Karpas-422 (cell line): ENCODE measurements around the gene CHST11. TPM values are rescaled to one million over a fixed set of nuclear protein-coding genes. Genes with fewer than 3 reads are reported as not detected.

ENCODE experiments used
- DNase-seq: peaks from one replicate; pipeline ENCODE4 v3.0.0-alpha.2; 2015
- H2AFZ ChIP-seq: fragments of 200-600 bp; sonication (generic); 2 replicates; pipeline ENCODE4 v1.6.1; 2014; ENCODE audit warnings: antibody characterized with exemption, low read length, mixed read lengths
- H3K27ac ChIP-seq: fragments of 200-600 bp; sonication (generic); 2 replicates; pipeline ENCODE4 v1.5.1; 2014; ENCODE audit warnings: mild to moderate bottlenecking, low read length, moderate library complexity
- H3K27me3 ChIP-seq: fragments of 200-600 bp; sonication (generic); 2 replicates; pipeline ENCODE4 v1.6.1; 2014; ENCODE audit warnings: low read length, mixed read lengths
- H3K36me3 ChIP-seq: fragments of 200-600 bp; sonication (generic); 2 replicates; pipeline ENCODE4 v1.6.1; 2014; ENCODE audit warnings: low read length, mixed read lengths; ENCODE audit not compliant: insufficient read depth
- H3K4me1 ChIP-seq: fragments of 200-600 bp; sonication (generic); 2 replicates; pipeline ENCODE4 v1.6.1; 2014; ENCODE audit warnings: mild to moderate bottlenecking, low read length, mixed read lengths
- H3K4me2 ChIP-seq: fragments of 200-600 bp; sonication (generic); 2 replicates; pipeline ENCODE4 v1.6.1; 2014; ENCODE audit warnings: low read length, low read depth, mild to moderate bottlenecking; ENCODE audit not compliant: poor library complexity, severe bottlenecking
- H3K4me3 ChIP-seq: fragments of 200-600 bp; sonication (generic); 2 replicates; pipeline ENCODE4 v1.5.1; 2014; ENCODE audit warnings: mild to moderate bottlenecking, antibody characterized with exemption, low read length, mixed read lengths
- H3K79me2 ChIP-seq: fragments of 200-600 bp; sonication (generic); 2 replicates; pipeline ENCODE4 v1.6.1; 2014; ENCODE audit warnings: mild to moderate bottlenecking, low read length, mixed read lengths
- H3K9ac ChIP-seq: fragments of 200-600 bp; sonication (generic); 2 replicates; pipeline ENCODE4 v1.6.0; 2014; ENCODE audit warnings: low read length
- H3K9me2 ChIP-seq: fragments of 200-600 bp; sonication (generic), shearing (Covaris generic); replicated peaks from 2 replicates; pipeline ENCODE4 v1.6.0; 2014; ENCODE audit warnings: mild to moderate bottlenecking, low read length, moderate library complexity; ENCODE audit not compliant: insufficient read depth
- H3K9me3 ChIP-seq: fragments of 300-700, 200-600 bp; sonication (generic); 2 replicates; pipeline ENCODE4 v1.6.1; 2014; ENCODE audit warnings: low read length, mixed read lengths
- H4K20me1 ChIP-seq: fragments of 200-600 bp; sonication (generic); 2 replicates; pipeline ENCODE4 v1.6.1; 2014; ENCODE audit warnings: mild to moderate bottlenecking, antibody characterized with exemption, low read length, low read depth; ENCODE audit not compliant: insufficient read depth
- total RNA-seq: library from RNA; depleted of rRNA; stranded (reverse); fragments of >200 nt; shearing (Covaris generic); gene quantifications from 2 replicates; pipeline ENCODE4 v1.2.3, GENCODE V29; 2014; ENCODE audit warnings: low replicate concordance

The CHST11 gene
- total RNA-seq, 1 experiment from 2014 or later, result not detected

DNA sequence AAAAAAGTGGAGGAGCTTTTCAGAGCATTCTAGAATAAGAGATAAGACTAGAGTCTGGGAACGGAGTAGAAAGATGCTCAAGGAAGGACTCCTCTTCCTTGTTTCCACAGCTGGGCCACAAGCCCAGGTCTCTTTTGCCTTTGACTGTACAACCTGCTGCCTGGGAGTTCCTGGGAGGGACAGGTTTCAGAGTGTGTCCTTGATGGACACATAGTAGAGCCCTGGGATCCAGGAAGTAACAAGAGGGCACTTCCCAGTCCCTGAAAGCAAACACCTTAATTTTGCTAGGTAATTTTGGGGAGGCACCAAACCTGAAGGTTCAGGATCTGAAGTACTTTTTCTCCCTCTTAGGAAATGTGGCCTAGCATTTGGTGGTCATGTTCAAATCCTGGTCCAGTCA lies 44.4 kb downstream of the CHST11 start:
- no peaks in the 10 kb centered on the region for H3K36me3 ChIP-seq
- H3K4me2 ChIP-seq, result no peak overlapping the region
- H3K27ac ChIP-seq, result no peak overlapping the region
- no peak overlapping the region for H3K9ac ChIP-seq
- H3K27me3 ChIP-seq, result no peaks in the 10 kb centered on the region
- DNase-seq, result no peak
- no peaks in the 10 kb centered on the region for H3K79me2 ChIP-seq
- H3K4me1 ChIP-seq, result peaks cover 13% of the 10 kb centered on the region
- H4K20me1 ChIP-seq, result no peaks in the 10 kb centered on the region
- no peak overlapping the region for H3K4me3 ChIP-seq
- H3K9me3 ChIP-seq, result no peaks in the 10 kb centered on the region
- H2AFZ ChIP-seq, result no peak overlapping the region
- H3K9me2 ChIP-seq, result no peaks in the 10 kb centered on the region

GRCh38 chr12:104501660-104502059 lies 44.9 kb downstream of the CHST11 start:
- H3K4me1 ChIP-seq, result peaks cover 13% of the 10 kb centered on the region
- H3K4me2 ChIP-seq, result no peak overlapping the region
- H3K9me3 ChIP-seq, result no peaks in the 10 kb centered on the region
- H3K36me3 ChIP-seq, result no peaks in the 10 kb centered on the region
- no peak overlapping the region for H3K9ac ChIP-seq
- no peak for DNase-seq
- H2AFZ ChIP-seq, result no peak overlapping the region
- H4K20me1 ChIP-seq, result no peaks in the 10 kb centered on the region
- H3K9me2 ChIP-seq, result no peaks in the 10 kb centered on the region
- no peak overlapping the region for H3K4me3 ChIP-seq
- no peak overlapping the region for H3K27ac ChIP-seq
- no peaks in the 10 kb centered on the region for H3K79me2 ChIP-seq
- no peaks in the 10 kb centered on the region for H3K27me3 ChIP-seq

GRCh38 chr12:104502217-104502616 lies 45.5 kb downstream of the CHST11 start:
- Histone ChIP-seq H3K79me2 (no peaks in the 10 kb centered on the region), H3K4me1 (peaks cover 13% of the 10 kb centered on the region)

DNA sequence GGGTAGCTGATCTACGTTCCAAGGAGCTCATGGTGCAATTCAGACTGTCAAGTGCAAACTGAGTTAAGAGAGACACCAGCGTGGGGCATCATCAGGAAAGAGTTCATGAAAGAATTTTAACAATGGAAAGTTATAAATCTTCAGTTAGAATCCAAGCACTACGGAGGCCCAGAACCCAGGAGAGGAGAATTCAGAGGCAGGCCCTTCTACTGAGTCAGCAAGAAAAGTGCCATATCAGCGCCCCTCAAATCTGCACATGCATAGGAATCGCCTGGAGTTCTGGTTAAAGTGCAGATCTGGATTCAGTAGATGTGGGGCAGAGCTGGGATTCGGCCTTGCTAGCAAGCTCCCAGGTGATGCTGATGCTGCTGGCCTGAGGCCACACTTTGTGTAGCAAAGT lies 45.9 kb downstream of the CHST11 start:
- Histone ChIP-seq H3K4me3 (no peak overlapping the region), H4K20me1 (no peaks in the 10 kb centered on the region), H3K27me3 (no peaks in the 10 kb centered on the region), H3K9me3 (no peaks in the 10 kb centered on the region), H2AFZ (no peak overlapping the region), H3K79me2 (no peaks in the 10 kb centered on the region), H3K4me1 (peaks cover 13% of the 10 kb centered on the region), H3K9ac (no peak overlapping the region), H3K4me2 (no peak overlapping the region), H3K27ac (no peak overlapping the region), H3K36me3 (no peaks in the 10 kb centered on the region), H3K9me2 (no peaks in the 10 kb centered on the region)
- no peak for DNase-seq

More at GRCh38 chr12:104502217-104502616, 45.5 kb downstream of the CHST11 start:
- H3K9me3 ChIP-seq, result no peaks in the 10 kb centered on the region
- no peaks in the 10 kb centered on the region for H4K20me1 ChIP-seq
- no peak for DNase-seq
- H3K9me2 ChIP-seq, result no peaks in the 10 kb centered on the region
- no peaks in the 10 kb centered on the region for H3K27me3 ChIP-seq
- no peaks in the 10 kb centered on the region for H3K36me3 ChIP-seq
- no peak overlapping the region for H3K4me2 ChIP-seq
- H3K4me3 ChIP-seq, result no peak overlapping the region
- H3K9ac ChIP-seq, result no peak overlapping the region
- H3K27ac ChIP-seq, result no peak overlapping the region
- H2AFZ ChIP-seq, result no peak overlapping the region

DNA sequence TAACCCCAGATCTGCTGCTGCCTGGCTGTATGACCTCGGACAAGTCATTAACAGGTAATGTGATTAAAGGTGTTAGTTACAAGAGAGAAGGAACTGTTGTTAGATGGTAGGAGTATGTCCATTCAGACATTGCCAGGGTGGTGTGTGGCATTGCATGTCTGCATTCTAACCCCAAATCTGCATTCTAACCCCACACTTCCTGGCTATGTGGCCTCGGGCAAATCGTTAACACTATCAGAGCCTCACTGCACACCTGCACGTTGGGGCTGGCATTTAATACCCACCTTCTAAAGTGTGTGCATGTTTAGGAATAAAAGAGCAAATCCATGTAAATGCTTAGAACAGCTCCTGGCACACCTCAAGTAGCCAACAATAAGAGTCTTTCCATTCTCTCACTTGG lies 46.4 kb downstream of the CHST11 start:
- Histone ChIP-seq H3K79me2 (no peaks in the 10 kb centered on the region), H3K4me2 (no peak overlapping the region)

DNA sequence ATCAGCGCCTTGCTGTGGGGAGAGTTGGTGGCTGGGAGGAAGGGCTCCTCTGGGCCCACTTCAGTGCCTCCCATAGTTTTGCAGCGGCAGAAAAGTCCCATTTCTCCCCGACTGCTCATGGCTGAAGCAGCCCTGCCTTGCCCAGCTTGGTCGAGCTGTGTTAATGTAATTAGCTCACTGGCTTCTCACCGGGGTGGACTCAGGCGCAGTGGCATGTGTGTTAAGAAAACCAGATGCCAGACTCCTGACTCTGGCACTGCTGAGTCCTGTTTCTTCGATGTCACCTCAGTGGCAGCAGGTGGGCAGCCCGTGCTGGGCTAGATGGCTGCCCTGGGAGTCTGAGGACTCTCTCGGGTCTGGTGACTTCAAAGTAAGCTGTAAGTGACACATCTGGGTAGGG lies 47.4 kb downstream of the CHST11 start:
- no peaks in the 10 kb centered on the region for H4K20me1 ChIP-seq
- no peaks in the 10 kb centered on the region for H3K9me3 ChIP-seq
- H2AFZ ChIP-seq, result no peak overlapping the region
- peaks cover 13% of the 10 kb centered on the region for H3K4me1 ChIP-seq
- no peak overlapping the region for H3K4me2 ChIP-seq
- DNase-seq, result no peak
- H3K79me2 ChIP-seq, result no peaks in the 10 kb centered on the region
- H3K27ac ChIP-seq, result no peak overlapping the region
- H3K27me3 ChIP-seq, result no peaks in the 10 kb centered on the region
- no peaks in the 10 kb centered on the region for H3K36me3 ChIP-seq
- no peak overlapping the region for H3K4me3 ChIP-seq
- H3K9me2 ChIP-seq, result no peaks in the 10 kb centered on the region
- no peak overlapping the region for H3K9ac ChIP-seq

More for the DNA sequence above, 46.4 kb downstream of the CHST11 start:
- H3K36me3 ChIP-seq, result no peaks in the 10 kb centered on the region
- H2AFZ ChIP-seq, result no peak overlapping the region
- no peaks in the 10 kb centered on the region for H3K27me3 ChIP-seq
- no peaks in the 10 kb centered on the region for H4K20me1 ChIP-seq
- H3K9me2 ChIP-seq, result no peaks in the 10 kb centered on the region
- H3K27ac ChIP-seq, result no peak overlapping the region
- H3K9me3 ChIP-seq, result no peaks in the 10 kb centered on the region
- H3K9ac ChIP-seq, result no peak overlapping the region
- no peak overlapping the region for H3K4me3 ChIP-seq
- DNase-seq, result no peak
- H3K4me1 ChIP-seq, result peaks cover 13% of the 10 kb centered on the region

GRCh38 chr12:104505095-104505818 lies 48.5 kb downstream of the CHST11 start:
- Histone ChIP-seq H4K20me1 (no peaks in the 10 kb centered on the region), H3K36me3 (no peaks in the 10 kb centered on the region), H3K79me2 (no peaks in the 10 kb centered on the region), H2AFZ (no peak overlapping the region), H3K9me3 (no peaks in the 10 kb centered on the region), H3K4me2 (no peak overlapping the region), H3K27ac (no peak overlapping the region), H3K4me3 (no peak overlapping the region), H3K27me3 (no peaks in the 10 kb centered on the region), H3K9me2 (no peaks in the 10 kb centered on the region), H3K9ac (no peak overlapping the region), H3K4me1 (peaks cover 13% of the 10 kb centered on the region)
- peak; percentile 48 for DNase-seq

GRCh38 chr12:104506676-104507401 lies 50.1 kb downstream of the CHST11 start:
- no peak for DNase-seq

More at GRCh38 chr12:104506676-104507401, 50.1 kb downstream of the CHST11 start:
- Histone ChIP-seq H3K9me2 (no peaks in the 10 kb centered on the region), H2AFZ (no peak overlapping the region), H3K9ac (no peak overlapping the region), H3K4me1 (peaks cover 13% of the 10 kb centered on the region), H4K20me1 (no peaks in the 10 kb centered on the region), H3K4me2 (no peak overlapping the region), H3K4me3 (no peak overlapping the region), H3K27ac (no peak overlapping the region), H3K36me3 (no peaks in the 10 kb centered on the region), H3K27me3 (no peaks in the 10 kb centered on the region), H3K79me2 (no peaks in the 10 kb centered on the region), H3K9me3 (no peaks in the 10 kb centered on the region)
